GM12878 (cell line): ENCODE data around the gene HPD. TPM values are rescaled to one million over a fixed set of nuclear protein-coding genes. Genes with fewer than 3 reads are reported as not detected.

ENCODE experiments used
- ATAC-seq: fragments of 200-7000 bp; cut with Tn5 transposase; 3 replicates; pipeline ENCODE4 v1.9.1; 2020; ENCODE audit warnings: mild to moderate bottlenecking, moderate library complexity
- BruUV-seq: library from RNA; stranded (reverse); fragments of 400-500 nt; replicated peaks from 2 replicates; lab custom pipeline; 2021; lab: Mats Ljungman, UMichigan
- CTCF ChIA-PET: fragments of 300-600 bp; sonication (Branson Sonifier 250); formaldehyde crosslinking; extraction: SDS; loops from one replicate; lab custom pipeline; 2021; ENCODE audit warnings: inconsistent platforms; lab: Yijun Ruan, JAX
- POLR2A ChIA-PET: fragments of 350-600 bp; formaldehyde crosslinking; extraction: SDS; loops from one replicate; lab custom pipeline; 2021; ENCODE audit warnings: inconsistent platforms; lab: Charles Lee
- RAD21 ChIA-PET: fragments of 300-600 bp; sonication (Branson Sonifier 250); formaldehyde crosslinking; loops from one replicate; lab custom pipeline; 2023; ENCODE audit warnings: antibody characterized with exemption; ENCODE audit not compliant: unreplicated experiment; lab: Charles Lee
- SMC1A ChIA-PET: fragments of 300-600 bp; sonication (Branson Sonifier 250); formaldehyde crosslinking; loops from one replicate; lab custom pipeline; 2023; ENCODE audit not compliant: unreplicated experiment, uncharacterized antibody; lab: Charles Lee
- DNase-seq: peaks from one replicate; pipeline ENCODE4 v3.0.0-alpha.2; 2011; ENCODE audit warnings: low read depth, low spot score
- FAIRE-seq: peaks from 3 replicates; lab custom pipeline; 2011; peaks lifted over from hg19 to GRCh38; lab: Jason Lieb, UNC
- H2AFZ ChIP-seq: 2 replicates; pipeline ENCODE4 v1.6.0; 2011; ENCODE audit warnings: low read depth, low read length, control low read depth; ENCODE audit not compliant: control insufficient read depth
- H3K27ac ChIP-seq: 2 replicates; pipeline ENCODE4 v1.5.1; 2011; ENCODE audit warnings: control low read depth; ENCODE audit not compliant: control insufficient read depth, insufficient read depth
- H3K27me3 ChIP-seq, 2 experiments: replicated peaks in 1 of 2; 2 replicates each; pipeline versions ENCODE4 v1.6.0 to v1.6.1; 2011; ENCODE audit warnings: low read length in 1 of 2; ENCODE audit not compliant: control insufficient read depth in 2 of 2, insufficient read depth in 2 of 2
- H3K36me3 ChIP-seq, 2 experiments: 2 replicates each; pipeline ENCODE4 v1.5.1; 2011; ENCODE audit warnings: low read length in 1 of 2; ENCODE audit not compliant: control insufficient read depth in 2 of 2, insufficient read depth in 2 of 2
- H3K4me1 ChIP-seq: 2 replicates; pipeline ENCODE4 v1.6.1; 2011; ENCODE audit warnings: mild to moderate bottlenecking, low read length, moderate library complexity, mixed read lengths; ENCODE audit not compliant: control insufficient read depth, insufficient read depth
- H3K4me2 ChIP-seq: 2 replicates; pipeline ENCODE4 v1.6.0; 2011; ENCODE audit warnings: control low read depth; ENCODE audit not compliant: control insufficient read depth, insufficient read depth
- H3K4me3 ChIP-seq: fragments of 200-600 bp; sonication (generic); 2 replicates; pipeline ENCODE4 v1.5.1; 2016
- H3K79me2 ChIP-seq: 2 replicates; pipeline ENCODE4 v1.6.0; 2011; ENCODE audit warnings: low read length; ENCODE audit not compliant: control insufficient read depth, insufficient read depth
- H3K9ac ChIP-seq: 2 replicates; pipeline ENCODE4 v1.8.0; 2011; ENCODE audit warnings: low read length, control low read depth, mixed read lengths; ENCODE audit not compliant: control insufficient read depth, insufficient read depth
- H3K9me3 ChIP-seq: replicated peaks from 3 replicates; pipeline ENCODE4 v1.5.1; 2011; ENCODE audit warnings: mild to moderate bottlenecking, low read length; ENCODE audit not compliant: control insufficient read depth, insufficient read depth
- H4K20me1 ChIP-seq: 2 replicates; pipeline ENCODE4 v1.6.0; 2011; ENCODE audit not compliant: control insufficient read depth, insufficient read depth
- ASH2L ChIP-seq: fragments of 300-600, 200-600 bp; sonication (generic); IDR thresholded peaks from 2 replicates; pipeline ENCODE4 v1.6.1; 2017; ENCODE audit warnings: low read depth, mild to moderate bottlenecking, borderline replicate concordance
- CREM ChIP-seq: IDR thresholded peaks from 2 replicates; pipeline ENCODE4 v1.6.1; 2014; ENCODE audit warnings: antibody characterized with exemption, low read depth
- GABPA ChIP-seq: IDR thresholded peaks from 2 replicates; pipeline ENCODE4 v1.6.1; 2014; ENCODE audit warnings: antibody characterized with exemption, low read depth, mild to moderate bottlenecking, inconsistent platforms
- GATAD2B ChIP-seq: fragments of 450-650 bp; conservative IDR thresholded peaks from 2 replicates; pipeline ENCODE4 v1.6.1; 2017; ENCODE audit warnings: low read depth, mild to moderate bottlenecking, moderate library complexity
- IKZF1 ChIP-seq: fragments of 450-650 bp; conservative IDR thresholded peaks from 2 replicates; pipeline ENCODE4 v1.6.1; 2017; ENCODE audit warnings: antibody characterized with exemption, mild to moderate bottlenecking
- MEF2B ChIP-seq: fragments of 450-650 bp; IDR thresholded peaks from 2 replicates; pipeline ENCODE4 v1.6.1; 2018; ENCODE audit warnings: mild to moderate bottlenecking, moderate library complexity; ENCODE audit not compliant: partially characterized antibody, poor library complexity, severe bottlenecking
- NBN ChIP-seq: fragments of 450-650 bp; IDR thresholded peaks from 2 replicates; pipeline ENCODE4 v1.6.1; 2016
- NRF1 ChIP-seq: conservative IDR thresholded peaks from 2 replicates; pipeline ENCODE4 v1.6.1; 2011; ENCODE audit warnings: mild to moderate bottlenecking, low read depth, low read length, improper control_type of control experiment
- POLR2A ChIP-seq: IDR thresholded peaks from 2 replicates; pipeline ENCODE4 v1.6.1; 2011; ENCODE audit warnings: low read depth, mild to moderate bottlenecking, low read length
- RAD21 ChIP-seq: IDR thresholded peaks from 2 replicates; pipeline ENCODE4 v1.6.1; 2011; ENCODE audit warnings: mild to moderate bottlenecking, low read depth, low read length, moderate library complexity; ENCODE audit not compliant: insufficient read depth
- RAD51 ChIP-seq: fragments of 450-650 bp; IDR thresholded peaks from 2 replicates; pipeline ENCODE4 v1.6.1; 2016; ENCODE audit warnings: moderate library complexity, mild to moderate bottlenecking, inconsistent platforms
- SIN3A ChIP-seq: IDR thresholded peaks from 2 replicates; pipeline ENCODE4 v1.6.1; 2012; ENCODE audit warnings: low read depth, low read length, improper control_type of control experiment
- TCF3 ChIP-seq: IDR thresholded peaks from 2 replicates; pipeline ENCODE4 v1.6.1; 2012; ENCODE audit warnings: low read depth, mild to moderate bottlenecking, low read length, borderline replicate concordance; ENCODE audit not compliant: insufficient read depth
- whole genome bisulfite sequencing: methylation state at CpG from one replicate; pipeline ENCODE4 v1.1.6; 2016; ENCODE audit warnings: low lambda C conversion rate; ENCODE audit not compliant: insufficient replicate concordance, insufficient coverage; ENCODE audit errors: missing lambda C conversion rate; 5-methylcytosine and 5-hydroxymethylcytosine counted together
- in situ Hi-C: fragments of 300-500 bp; cut with MboI; formaldehyde crosslinking; loops from 9 replicates; pipeline ENCODE4 v1.14.3; 2018; ENCODE audit warnings: mixed read lengths
- intact Hi-C: fragments of 100-400 bp; cut with micrococcal nuclease; formaldehyde crosslinking; loops from one replicate; pipeline ENCODE4 v1.14.2; 2022; ENCODE audit not compliant: unreplicated experiment
- polyA plus RNA-seq, 11 experiments: library from polyadenylated mRNA; depleted of rRNA in 4 of 11; unstranded in 6 of 11; stranded (reverse) in 5 of 11; fragments of >200 nt; fragmentation: Nextera tagmentation in 4 of 11; fragmentation: Illumina TruSeq in 1 of 11; extraction: Ambion mirVana in 4 of 11; extraction: Trizol in 1 of 11; gene quantifications; 1 replicate in 1 of 11; 2 replicates in 10 of 11; pipeline versions ENCODE4 v1.2.1 to v1.2.3, GENCODE V29; 2011 to 2016; ENCODE audit warnings: inconsistent platforms in 2 of 11, missing spikeins in 2 of 11, low read depth in 1 of 11
- total RNA-seq, 4 experiments: library from RNA; depleted of rRNA in 3 of 4; stranded (reverse); fragments of >200 nt in 3 of 4; fragmentation: Illumina TruSeq in 1 of 4; extraction: Trizol in 1 of 4; gene quantifications; 2 replicates each; pipeline versions ENCODE4 v1.2.1 to v1.2.3, GENCODE V29; 2013 to 2021
- TF ChIP-seq, protein P1 (sequence below), 3 experiments: IDR thresholded peaks in 2 of 3; conservative IDR thresholded peaks in 1 of 3; 2 replicates each; pipeline ENCODE4 v1.5.1; 2011; ENCODE audit warnings: low read depth in 3 of 3, low read length in 3 of 3, mild to moderate bottlenecking in 3 of 3, control low read depth in 2 of 3, moderate library complexity in 2 of 3, inconsistent platforms in 1 of 3, mixed read lengths in 1 of 3; ENCODE audit not compliant: control insufficient read depth in 2 of 3, insufficient read depth in 1 of 3; ENCODE audit errors: extremely low read depth in 1 of 3
- TF ChIP-seq, protein P2 (sequence below): fragments of 150-350 bp; IDR thresholded peaks from 2 replicates; pipeline ENCODE4 v1.6.1; 2016; ENCODE audit warnings: low read depth, low read length

Gene HPD
- total and polyA plus RNA-seq, 10 of the 15 experiments (the other 5 are each of a cell fraction or from before 2014, with no cell fraction given), result 0.04 to 0.69 (median 0.28) TPM; not detected in 7

DNA sequence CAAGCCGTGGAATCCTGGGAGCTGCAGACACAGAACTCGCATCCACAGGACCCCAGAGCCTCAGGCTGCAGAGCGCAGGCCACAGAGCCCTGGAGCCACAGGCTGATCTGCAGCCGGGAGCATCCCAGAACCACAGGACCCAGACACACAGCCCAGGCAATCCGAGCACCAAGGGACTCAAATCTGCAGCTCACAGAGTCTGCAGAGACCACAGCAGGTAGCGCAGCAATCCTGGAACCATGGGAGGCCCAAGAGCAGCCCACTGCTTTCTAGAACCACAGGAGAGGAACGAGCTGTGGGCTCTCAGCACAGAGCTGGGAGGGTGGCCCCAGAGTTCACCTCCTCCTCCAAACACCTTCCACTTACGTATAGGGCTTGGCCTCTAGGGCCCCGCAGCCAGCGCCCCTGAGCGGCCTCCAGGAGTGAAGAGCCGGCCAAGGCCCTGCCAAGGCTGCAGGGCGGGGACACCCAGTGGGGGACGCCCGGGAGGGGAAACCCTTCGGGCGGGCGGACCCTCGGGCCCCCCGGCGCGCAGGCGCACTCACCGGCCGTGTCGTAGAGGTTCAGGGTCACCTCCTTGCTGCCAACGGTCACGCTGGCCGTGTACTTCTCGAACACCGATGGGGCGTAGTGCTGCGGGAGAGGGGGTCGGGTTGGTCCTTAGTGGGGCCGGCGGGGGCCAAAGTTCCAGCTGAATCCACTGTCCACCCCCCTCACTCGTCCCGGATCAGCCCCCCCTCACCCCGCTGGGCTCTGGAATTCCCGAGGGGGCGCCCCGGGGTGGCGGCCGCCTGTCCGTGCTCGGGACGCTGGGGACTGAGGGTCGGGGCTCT lies 65.8 kb downstream of the HPD start:
- Histone ChIP-seq H3K4me2 (peak overlapping the region; percentile 32), H3K27ac (peak overlapping the region; percentile 75), H3K4me1 (peaks cover 47% of the 10 kb centered on the region), H3K9ac (peak overlapping the region; percentile 83), H3K9me3 (no peaks in the 10 kb centered on the region), H3K79me2 (peaks cover 57% of the 10 kb centered on the region), H3K36me3 (peaks cover 1 to 6% of the 10 kb centered on the region in 2 experiments; a peak in 2 of 4 replicates), H2AFZ (peak overlapping the region; percentile 50), H3K4me3 (peak overlapping the region; percentile 97), H3K27me3 (no peaks in the 10 kb centered on the region), H4K20me1 (no peaks in the 10 kb centered on the region)
- DNase-seq (no peak), ATAC-seq (peak; percentile 40), FAIRE-seq (no peak)
- ChIA-PET POLR2A (interaction anchor here (0.6 to 7.9 kb wide), 6 partner anchors 10 to 81 kb away, joined by 4 to 155 read pairs (median 16); partner anchors contain the start of genes SETD1B and TMEM120B), CTCF (interaction anchor here (0.6 to 16.2 kb wide), 14 partner anchors 14 to 198 kb away, joined by 3 to 565 read pairs (median 28); partner anchors contain the start of genes PSMD9, SETD1B and TMEM120B), SMC1A (interaction anchor here (2.7 to 10.5 kb wide), 6 partner anchors 9 to 99 kb away, joined by 13 to 226 read pairs (median 48); partner anchors contain the start of gene SETD1B), RAD21 (interaction anchor here (1.3 to 11.7 kb wide), 11 partner anchors 13 to 235 kb away, joined by 3 to 395 read pairs (median 12); partner anchors contain the start of genes ORAI1, PSMD9, SETD1B and TMEM120B)
- in situ Hi-C loops, result loop anchor here (5.0 kb wide), 1 partner anchor 101 kb away; no protein-coding TSS in a partner anchor
- BruUV-seq, result no TSS peak
- intact Hi-C loops, result no loop called here
- under 1% methylated on average over 45 of the region's 48 CpGs for WGBS
- TF ChIP-seq GABPA (no peak), RAD21 (0 out of 2 replicates have a peak, but pooled peaks have one; percentile 33), POLR2A (0 out of 2 replicates have a peak, but pooled peaks have one; percentile 15), MEF2B (peak; percentile 61), IKZF1 (peak; percentile 54), GATAD2B (0 out of 2 replicates have a peak, but pooled peaks have one; percentile 0), ASH2L (no peak), RAD51 (no peak), SIN3A (peak; percentile 44), CREM (0 out of 2 replicates have a peak, but pooled peaks have one; percentile 34), NBN (0 out of 2 replicates have a peak, but pooled peaks have one; percentile 19), TCF3 (0 out of 2 replicates have a peak, but pooled peaks have one; percentile 20), NRF1 (0 out of 2 replicates have a peak, but pooled peaks have one; percentile 10)
- TF ChIP-seq, protein P1, sequence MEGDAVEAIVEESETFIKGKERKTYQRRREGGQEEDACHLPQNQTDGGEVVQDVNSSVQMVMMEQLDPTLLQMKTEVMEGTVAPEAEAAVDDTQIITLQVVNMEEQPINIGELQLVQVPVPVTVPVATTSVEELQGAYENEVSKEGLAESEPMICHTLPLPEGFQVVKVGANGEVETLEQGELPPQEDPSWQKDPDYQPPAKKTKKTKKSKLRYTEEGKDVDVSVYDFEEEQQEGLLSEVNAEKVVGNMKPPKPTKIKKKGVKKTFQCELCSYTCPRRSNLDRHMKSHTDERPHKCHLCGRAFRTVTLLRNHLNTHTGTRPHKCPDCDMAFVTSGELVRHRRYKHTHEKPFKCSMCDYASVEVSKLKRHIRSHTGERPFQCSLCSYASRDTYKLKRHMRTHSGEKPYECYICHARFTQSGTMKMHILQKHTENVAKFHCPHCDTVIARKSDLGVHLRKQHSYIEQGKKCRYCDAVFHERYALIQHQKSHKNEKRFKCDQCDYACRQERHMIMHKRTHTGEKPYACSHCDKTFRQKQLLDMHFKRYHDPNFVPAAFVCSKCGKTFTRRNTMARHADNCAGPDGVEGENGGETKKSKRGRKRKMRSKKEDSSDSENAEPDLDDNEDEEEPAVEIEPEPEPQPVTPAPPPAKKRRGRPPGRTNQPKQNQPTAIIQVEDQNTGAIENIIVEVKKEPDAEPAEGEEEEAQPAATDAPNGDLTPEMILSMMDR (IDR thresholded peaks at IDR 0.05 in 2 of 3, conservative IDR thresholded peaks at IDR 0.05 in 1 of 3; ENCODE audit: control insufficient read depth in 2 of 3, extremely low read depth in 1 of 3, insufficient read depth in 1 of 3, low read depth in 3 of 3, low read length in 3 of 3), result peak in 2 of 3 experiments; percentile 27 to 29; a peak in 3 of 6 replicates
- TF ChIP-seq, protein P2, sequence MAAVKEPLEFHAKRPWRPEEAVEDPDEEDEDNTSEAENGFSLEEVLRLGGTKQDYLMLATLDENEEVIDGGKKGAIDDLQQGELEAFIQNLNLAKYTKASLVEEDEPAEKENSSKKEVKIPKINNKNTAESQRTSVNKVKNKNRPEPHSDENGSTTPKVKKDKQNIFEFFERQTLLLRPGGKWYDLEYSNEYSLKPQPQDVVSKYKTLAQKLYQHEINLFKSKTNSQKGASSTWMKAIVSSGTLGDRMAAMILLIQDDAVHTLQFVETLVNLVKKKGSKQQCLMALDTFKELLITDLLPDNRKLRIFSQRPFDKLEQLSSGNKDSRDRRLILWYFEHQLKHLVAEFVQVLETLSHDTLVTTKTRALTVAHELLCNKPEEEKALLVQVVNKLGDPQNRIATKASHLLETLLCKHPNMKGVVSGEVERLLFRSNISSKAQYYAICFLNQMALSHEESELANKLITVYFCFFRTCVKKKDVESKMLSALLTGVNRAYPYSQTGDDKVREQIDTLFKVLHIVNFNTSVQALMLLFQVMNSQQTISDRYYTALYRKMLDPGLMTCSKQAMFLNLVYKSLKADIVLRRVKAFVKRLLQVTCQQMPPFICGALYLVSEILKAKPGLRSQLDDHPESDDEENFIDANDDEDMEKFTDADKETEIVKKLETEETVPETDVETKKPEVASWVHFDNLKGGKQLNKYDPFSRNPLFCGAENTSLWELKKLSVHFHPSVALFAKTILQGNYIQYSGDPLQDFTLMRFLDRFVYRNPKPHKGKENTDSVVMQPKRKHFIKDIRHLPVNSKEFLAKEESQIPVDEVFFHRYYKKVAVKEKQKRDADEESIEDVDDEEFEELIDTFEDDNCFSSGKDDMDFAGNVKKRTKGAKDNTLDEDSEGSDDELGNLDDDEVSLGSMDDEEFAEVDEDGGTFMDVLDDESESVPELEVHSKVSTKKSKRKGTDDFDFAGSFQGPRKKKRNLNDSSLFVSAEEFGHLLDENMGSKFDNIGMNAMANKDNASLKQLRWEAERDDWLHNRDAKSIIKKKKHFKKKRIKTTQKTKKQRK, result no peak
